ENCODE results near the gene ADH1C.

DNA sequence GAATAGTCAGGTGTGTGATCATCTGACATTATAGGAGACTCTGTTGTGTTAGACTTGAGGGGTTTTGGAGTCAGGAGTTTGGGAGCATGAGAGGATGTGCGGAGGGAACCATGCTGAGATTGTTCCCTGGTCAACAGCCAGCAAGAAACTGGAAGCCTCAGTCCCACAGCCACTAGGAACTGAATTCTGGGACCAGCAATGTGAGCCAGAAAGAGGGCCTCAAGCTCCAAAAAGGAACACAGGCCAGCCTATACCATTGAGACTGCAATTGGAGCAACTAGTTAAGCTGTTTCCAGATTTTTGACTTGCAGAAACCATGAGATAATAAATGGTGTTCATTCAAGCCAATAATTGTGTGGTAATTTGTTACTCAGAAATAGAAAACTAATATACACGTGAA, 22.7 kb downstream of the ADH1C start:
- TF ChIP-seq NRF1 (conservative IDR thresholded peaks at IDR 0.05 in 1 of 2, IDR thresholded peaks at IDR 0.05 in 1 of 2) (no peak), MAFF (IDR thresholded peaks at IDR 0.05; ENCODE audit: low read length) (no peak), ZNF384 (IDR thresholded peaks at IDR 0.05; ENCODE audit: low read depth, low read length) (no peak), ZBTB17 (CRISPR knock-in tag; IDR thresholded peaks at IDR 0.05) (no peak), ZNF174 (CRISPR knock-in tag; IDR thresholded peaks at IDR 0.05) (no peak), HMG20B (CRISPR knock-in tag; IDR thresholded peaks at IDR 0.05) (no peak), TCF7L2 (IDR thresholded peaks at IDR 0.05; ENCODE audit: low read depth, low read length) (no peak)
- TF ChIP-seq, protein P1, sequence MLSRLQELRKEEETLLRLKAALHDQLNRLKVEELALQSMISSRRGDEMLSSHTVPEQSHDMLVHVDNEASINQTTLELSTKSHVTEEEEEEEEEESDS (CRISPR knock-in tag; IDR thresholded peaks at IDR 0.05): no peak
